Measurements from ENCODE around the gene MUC5B. TPM values are rescaled to one million over a fixed set of nuclear protein-coding genes. Genes with fewer than 3 reads are reported as not detected.

MUC5B gene
- total and polyA plus RNA-seq, 2 donors (not counting 3 experiments of a cell fraction or from before 2014, with no cell fraction given) = not detected

GRCh38 chr11:1192741-1193325 is 30.0 kb upstream of the MUC5B start:
- Histone ChIP-seq H3K36me3 (ENCODE audit: control insufficient read depth in 2 of 2, extremely low read depth in 1 of 2, insufficient read depth in 2 of 2, low read length in 2 of 2) (no peaks in the 10 kb centered on the region), H3K9me3 (replicated peaks; ENCODE audit: control insufficient read depth, insufficient read depth, low read length) (no peaks in the 10 kb centered on the region), H3K27me3 (ENCODE audit: control insufficient read depth in 2 of 2, insufficient read depth in 2 of 2, low read length in 2 of 2) (no peaks in the 10 kb centered on the region), H3K9ac (replicated peaks; ENCODE audit: extremely low read depth, insufficient read depth, low read length) (no peak overlapping the region), H3K79me2 (ENCODE audit: control insufficient read depth, insufficient read depth, low read length) (no peaks in the 10 kb centered on the region), H4K20me1 (replicated peaks; ENCODE audit: control insufficient read depth, extremely low read depth, insufficient read depth, low read length) (no peaks in the 10 kb centered on the region), H3K9me1 (replicated peaks; ENCODE audit: control insufficient read depth, extremely low read depth, insufficient read depth, low read length) (no peaks in the 10 kb centered on the region), H3K4me1 (ENCODE audit: control insufficient read depth, extremely low read depth, insufficient read depth, low read length) (no peaks in the 10 kb centered on the region), H3K4me3 (replicated peaks in 1 of 3; ENCODE audit: insufficient read depth in 1 of 3, low read depth in 1 of 3, low read length in 3 of 3) (no peak overlapping the region), H2AFZ (ENCODE audit: low read depth, low read length) (no peak overlapping the region), H3K27ac (ENCODE audit: insufficient read depth, low read depth, low read length) (no peak overlapping the region), H3K4me2 (ENCODE audit: insufficient read depth, low read length) (no peak overlapping the region)
- dilution Hi-C loops (cut with MboI; ENCODE audit: extremely low pct_ligation_motif_present, low sequenced_read_pairs) = no loop called here
- DNase-seq (ENCODE audit: low read depth, low spot score) (no peak), FAIRE-seq (no peak)
- ChIA-PET POLR2A (no interaction called here), CTCF (no interaction called here)
- TF ChIP-seq FOS (IDR thresholded peaks at IDR 0.05; ENCODE audit: borderline replicate concordance, insufficient read depth, low read length) = no peak
- TF ChIP-seq CTCF (IDR thresholded peaks at IDR 0.05; ENCODE audit: extremely low read depth in 1 of 2, insufficient read depth in 1 of 2, low read depth in 1 of 2, low read length in 2 of 2) = no peak
- no peak for TF ChIP-seq JUN (IDR thresholded peaks at IDR 0.05; ENCODE audit: borderline replicate concordance, insufficient read depth, insufficient read length, low read depth)
- TF ChIP-seq POLR2AphosphoS5 (IDR thresholded peaks at IDR 0.05; ENCODE audit: insufficient read depth, low read depth, low read length) = no peak
- BruUV-seq (replicated peaks) = no TSS peak
- intact Hi-C loops (cut with micrococcal nuclease) = no loop called here

Measured in endothelial cell of umbilical vein (primary cell).